Measurements from ENCODE around the gene VILL. TPM values are rescaled to one million over a fixed set of nuclear protein-coding genes. Genes with fewer than 3 reads are reported as not detected.

The VILL gene
- total RNA-seq, 1 experiment from 2014 or later = 52.6 TPM

DNA sequence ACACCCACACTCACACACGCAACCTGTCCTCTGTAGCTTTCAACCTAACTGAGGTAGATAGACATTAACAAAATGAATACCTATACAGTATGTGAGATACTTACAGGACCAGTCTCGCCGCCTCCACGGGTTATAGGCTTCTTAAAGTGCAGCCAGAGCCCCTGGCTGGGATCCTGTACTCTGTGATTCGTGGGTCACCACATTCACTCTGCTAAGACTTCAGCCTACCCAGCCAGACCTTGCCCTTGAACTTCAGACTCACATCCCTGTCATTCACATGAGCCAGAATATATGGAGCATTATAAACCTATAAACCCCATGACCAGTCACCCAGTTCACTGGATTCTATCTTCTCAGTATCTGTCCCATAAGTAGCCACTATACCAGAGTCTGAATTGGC, 49.8 kb downstream of the VILL start:
- H3K9me3 Mint-ChIP-seq (ENCODE audit: low read depth, unreplicated experiment) = no peaks in the 10 kb centered on the region
- no TSS peak for BruUV-seq (replicated peaks)
- H3K27me3 Mint-ChIP-seq (ENCODE audit: unreplicated experiment) = no peaks in the 10 kb centered on the region
- TF ChIP-seq, protein P1, sequence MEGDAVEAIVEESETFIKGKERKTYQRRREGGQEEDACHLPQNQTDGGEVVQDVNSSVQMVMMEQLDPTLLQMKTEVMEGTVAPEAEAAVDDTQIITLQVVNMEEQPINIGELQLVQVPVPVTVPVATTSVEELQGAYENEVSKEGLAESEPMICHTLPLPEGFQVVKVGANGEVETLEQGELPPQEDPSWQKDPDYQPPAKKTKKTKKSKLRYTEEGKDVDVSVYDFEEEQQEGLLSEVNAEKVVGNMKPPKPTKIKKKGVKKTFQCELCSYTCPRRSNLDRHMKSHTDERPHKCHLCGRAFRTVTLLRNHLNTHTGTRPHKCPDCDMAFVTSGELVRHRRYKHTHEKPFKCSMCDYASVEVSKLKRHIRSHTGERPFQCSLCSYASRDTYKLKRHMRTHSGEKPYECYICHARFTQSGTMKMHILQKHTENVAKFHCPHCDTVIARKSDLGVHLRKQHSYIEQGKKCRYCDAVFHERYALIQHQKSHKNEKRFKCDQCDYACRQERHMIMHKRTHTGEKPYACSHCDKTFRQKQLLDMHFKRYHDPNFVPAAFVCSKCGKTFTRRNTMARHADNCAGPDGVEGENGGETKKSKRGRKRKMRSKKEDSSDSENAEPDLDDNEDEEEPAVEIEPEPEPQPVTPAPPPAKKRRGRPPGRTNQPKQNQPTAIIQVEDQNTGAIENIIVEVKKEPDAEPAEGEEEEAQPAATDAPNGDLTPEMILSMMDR (IDR thresholded peaks at IDR 0.05; ENCODE audit: unreplicated experiment) = no peak
- H3K4me1 Mint-ChIP-seq (ENCODE audit: low read depth, unreplicated experiment) = peaks cover 17% of the 10 kb centered on the region
- intact Hi-C loops (cut with micrococcal nuclease; ENCODE audit: unreplicated experiment) = loop anchor here (5.0 kb wide), 1 partner anchor 38 kb away; no protein-coding TSS in a partner anchor
- peak overlapping the region; percentile 15 for H3K27ac Mint-ChIP-seq (ENCODE audit: unreplicated experiment)
- H3K36me3 Mint-ChIP-seq (ENCODE audit: insufficient read depth, unreplicated experiment) = peaks cover 8% of the 10 kb centered on the region
- no peak for DNase-seq
- CTCF ChIA-PET = interaction anchor here (0.8 to 1.0 kb wide), 2 partner anchors 29 to 66 kb away, joined by 3 read pairs; no protein-coding TSS in a partner anchor
- H3K4me3 Mint-ChIP-seq (ENCODE audit: low read depth, unreplicated experiment) = peak overlapping the region; percentile 80

GRCh38 chr3:38043486-38043885, 52.9 kb downstream of the VILL start:
- Mint-ChIP-seq H3K36me3 (ENCODE audit: insufficient read depth, unreplicated experiment) (peaks cover 8% of the 10 kb centered on the region), H3K9me3 (ENCODE audit: low read depth, unreplicated experiment) (no peaks in the 10 kb centered on the region), H3K27me3 (ENCODE audit: unreplicated experiment) (no peaks in the 10 kb centered on the region), H3K4me1 (ENCODE audit: low read depth, unreplicated experiment) (peaks cover 15% of the 10 kb centered on the region), H3K27ac (ENCODE audit: unreplicated experiment) (no peak overlapping the region), H3K4me3 (ENCODE audit: low read depth, unreplicated experiment) (no peak overlapping the region)
- no peak for DNase-seq
- no TSS peak for BruUV-seq (replicated peaks)
- CTCF ChIA-PET = no interaction called here
- intact Hi-C loops (cut with micrococcal nuclease; ENCODE audit: unreplicated experiment) = loop anchor here (5.0 kb wide), 1 partner anchor 41 kb away; no protein-coding TSS in a partner anchor
- TF ChIP-seq, protein P1 (IDR thresholded peaks at IDR 0.05; ENCODE audit: unreplicated experiment) = no peak

DNA sequence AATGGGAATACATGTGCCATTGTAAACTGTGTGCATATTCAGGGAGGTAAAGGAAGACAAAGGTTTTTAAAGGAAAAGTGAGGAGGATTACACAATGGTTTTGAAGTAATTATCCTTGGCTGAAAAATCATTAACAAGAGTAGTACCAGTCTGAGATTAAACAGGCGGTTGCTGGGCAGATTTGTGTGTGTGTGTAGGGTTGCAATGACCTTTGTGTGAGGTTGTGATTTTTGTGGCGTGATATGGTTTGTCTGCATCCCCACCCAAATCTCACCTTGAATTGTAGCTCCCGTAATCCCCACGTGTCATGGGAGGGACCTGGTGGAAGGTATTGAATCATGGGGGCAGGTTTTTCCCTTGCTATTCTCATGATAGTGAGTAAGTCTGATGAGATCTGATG, 55.4 kb downstream of the VILL start:
- H3K27ac Mint-ChIP-seq (ENCODE audit: unreplicated experiment) = no peak overlapping the region
- TF ChIP-seq, protein P1 (IDR thresholded peaks at IDR 0.05; ENCODE audit: unreplicated experiment) = no peak
- no peak for DNase-seq
- BruUV-seq (replicated peaks) = no TSS peak
- H3K9me3 Mint-ChIP-seq (ENCODE audit: low read depth, unreplicated experiment) = no peaks in the 10 kb centered on the region
- H3K4me3 Mint-ChIP-seq (ENCODE audit: low read depth, unreplicated experiment) = no peak overlapping the region
- CTCF ChIA-PET = no interaction called here
- H3K4me1 Mint-ChIP-seq (ENCODE audit: low read depth, unreplicated experiment) = no peaks in the 10 kb centered on the region
- H3K27me3 Mint-ChIP-seq (ENCODE audit: unreplicated experiment) = peaks cover 4% of the 10 kb centered on the region
- intact Hi-C loops (cut with micrococcal nuclease; ENCODE audit: unreplicated experiment) = no loop called here
- no peaks in the 10 kb centered on the region for H3K36me3 Mint-ChIP-seq (ENCODE audit: insufficient read depth, unreplicated experiment)

DNA sequence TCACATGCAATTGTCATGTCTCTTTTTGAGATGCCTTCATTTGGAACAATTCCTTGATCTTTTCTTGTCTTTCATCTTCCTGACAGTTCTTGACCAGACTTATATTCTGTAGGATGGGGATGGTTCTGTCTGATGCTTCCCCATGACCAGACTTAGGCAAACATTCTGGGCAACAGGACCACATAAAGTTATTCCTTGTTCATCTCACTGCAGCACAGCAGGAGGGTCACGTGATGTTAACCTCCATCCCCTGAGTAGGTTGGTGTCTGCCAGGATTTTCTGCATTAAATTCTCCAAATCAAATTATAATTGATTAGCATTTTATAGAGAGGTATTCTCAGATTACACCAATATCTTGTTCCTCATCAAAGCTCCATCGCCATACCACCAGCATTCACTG, 56.2 kb downstream of the VILL start:
- Mint-ChIP-seq H3K36me3 (ENCODE audit: insufficient read depth, unreplicated experiment) (no peaks in the 10 kb centered on the region), H3K4me3 (ENCODE audit: low read depth, unreplicated experiment) (no peak overlapping the region), H3K9me3 (ENCODE audit: low read depth, unreplicated experiment) (no peaks in the 10 kb centered on the region), H3K27me3 (ENCODE audit: unreplicated experiment) (peaks cover 12% of the 10 kb centered on the region), H3K27ac (ENCODE audit: unreplicated experiment) (no peak overlapping the region), H3K4me1 (ENCODE audit: low read depth, unreplicated experiment) (no peaks in the 10 kb centered on the region)
- no TSS peak for BruUV-seq (replicated peaks)
- DNase-seq = no peak
- CTCF ChIA-PET = no interaction called here
- TF ChIP-seq, protein P1 (IDR thresholded peaks at IDR 0.05; ENCODE audit: unreplicated experiment) = no peak
- intact Hi-C loops (cut with micrococcal nuclease; ENCODE audit: unreplicated experiment) = no loop called here
